RCC 7860 (cell line): Measurements from ENCODE around the gene CARD14.
"Not testable (repeated sequence)": the region's sequence is repeated elsewhere in the genome, so short reads cannot be mapped to it uniquely, and the experiment has no call there.

ENCODE experiments used
- DNase-seq: peaks from one replicate; pipeline ENCODE4 v3.0.0-alpha.2; 2015; ENCODE audit warnings: low spot score
- FAIRE-seq: peaks from 2 replicates; lab custom pipeline; 2012; peaks lifted over from hg19 to GRCh38; lab: Jason Lieb, UNC

The CARD14 gene

DNA sequence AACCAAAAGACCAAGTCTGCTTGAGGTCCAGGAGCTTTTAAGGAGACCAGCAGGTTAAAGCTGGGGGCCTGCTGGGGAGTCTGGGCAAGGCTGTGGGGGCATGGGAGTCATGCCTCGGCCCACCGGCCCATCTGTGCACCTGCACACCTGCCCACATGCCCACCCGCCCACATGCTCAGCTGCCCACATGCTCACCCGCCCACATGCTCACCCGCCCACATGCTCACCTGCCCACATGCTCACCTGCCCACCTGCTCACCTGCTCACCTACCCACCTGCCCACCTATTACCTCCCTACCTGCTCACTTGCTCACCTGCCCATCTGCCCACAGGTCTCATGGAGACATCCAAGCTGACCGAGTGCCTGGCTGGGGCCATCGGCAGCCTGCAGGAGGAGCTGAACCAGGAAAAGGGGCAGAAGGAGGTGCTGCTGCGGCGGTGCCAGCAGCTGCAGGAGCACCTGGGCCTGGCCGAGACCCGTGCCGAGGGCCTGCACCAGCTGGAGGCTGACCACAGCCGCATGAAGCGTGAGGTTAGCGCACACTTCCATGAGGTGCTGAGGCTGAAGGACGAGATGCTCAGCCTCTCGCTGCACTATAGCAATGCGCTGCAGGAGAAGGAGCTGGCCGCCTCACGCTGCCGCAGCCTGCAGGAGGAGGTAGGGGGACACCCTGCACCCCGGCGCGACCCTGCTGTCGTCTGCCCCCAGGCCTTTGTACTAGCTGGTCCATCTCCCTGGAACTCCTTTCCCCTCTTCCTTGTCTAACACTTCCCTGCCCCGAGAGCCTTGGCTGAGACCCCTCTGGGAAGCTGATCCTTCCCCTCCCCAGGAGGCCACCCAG, 14.0 kb downstream of the CARD14 start:
- FAIRE-seq (no peak), DNase-seq (no peak)

DNA sequence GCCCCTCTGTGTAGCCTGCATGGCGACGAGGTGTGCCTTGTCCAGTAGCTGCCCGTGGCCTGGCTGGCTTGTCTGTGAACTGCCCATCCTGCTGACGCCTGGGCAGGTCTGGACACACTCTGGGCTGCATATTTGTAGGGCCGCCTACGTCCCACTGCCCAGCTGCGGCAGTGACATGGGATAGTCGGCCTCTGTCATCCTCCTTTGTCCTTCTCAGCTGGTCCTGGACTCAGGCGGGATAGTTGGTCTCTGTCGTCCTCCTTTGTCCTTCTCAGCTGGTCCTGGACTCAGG, 14.5 kb downstream of the CARD14 start:
- FAIRE-seq, result no peak
- no peak for DNase-seq

DNA sequence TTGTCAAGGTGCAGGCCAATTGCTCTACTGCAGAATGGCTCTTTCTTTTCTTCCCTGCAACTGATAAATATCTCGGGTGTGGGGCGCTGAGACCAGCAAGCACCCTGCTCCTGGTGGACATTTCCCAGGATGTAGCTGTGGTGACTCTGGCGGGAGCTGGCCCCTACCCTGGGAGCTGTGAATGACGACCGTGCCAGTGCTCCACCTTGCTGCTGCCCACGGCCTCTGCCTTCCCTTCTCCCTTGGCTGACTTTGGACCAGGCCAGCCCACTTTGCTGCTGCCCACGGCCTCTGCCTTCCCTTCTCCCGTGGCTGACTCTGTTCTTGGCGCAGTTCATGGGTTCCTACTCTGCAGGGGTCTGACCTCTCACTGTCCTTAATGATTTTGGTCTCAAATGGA, 16.1 kb downstream of the CARD14 start:
- no peak for FAIRE-seq
- no peak for DNase-seq

DNA sequence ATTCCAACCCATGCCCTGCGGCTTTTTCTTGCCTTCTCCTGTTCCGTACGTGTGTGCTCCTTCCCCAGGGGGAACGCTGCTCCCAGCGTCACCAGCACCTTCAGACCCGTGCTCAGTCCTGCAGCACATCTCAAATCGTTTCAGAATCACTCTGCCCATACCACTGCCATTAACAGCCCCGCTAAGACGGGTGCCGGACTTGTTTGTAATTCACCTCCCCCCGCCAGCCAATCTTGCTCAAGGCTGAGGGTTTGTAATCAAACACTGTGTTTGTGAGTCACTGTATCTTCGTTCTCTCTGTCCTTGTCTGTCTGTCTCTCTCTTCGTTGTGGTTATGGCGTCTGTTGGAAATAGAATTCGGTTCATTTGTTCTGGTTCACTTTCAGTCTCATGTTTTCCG, 17.3 kb downstream of the CARD14 start:
- FAIRE-seq, result peak; percentile 14
- peak; percentile 16 for DNase-seq

DNA sequence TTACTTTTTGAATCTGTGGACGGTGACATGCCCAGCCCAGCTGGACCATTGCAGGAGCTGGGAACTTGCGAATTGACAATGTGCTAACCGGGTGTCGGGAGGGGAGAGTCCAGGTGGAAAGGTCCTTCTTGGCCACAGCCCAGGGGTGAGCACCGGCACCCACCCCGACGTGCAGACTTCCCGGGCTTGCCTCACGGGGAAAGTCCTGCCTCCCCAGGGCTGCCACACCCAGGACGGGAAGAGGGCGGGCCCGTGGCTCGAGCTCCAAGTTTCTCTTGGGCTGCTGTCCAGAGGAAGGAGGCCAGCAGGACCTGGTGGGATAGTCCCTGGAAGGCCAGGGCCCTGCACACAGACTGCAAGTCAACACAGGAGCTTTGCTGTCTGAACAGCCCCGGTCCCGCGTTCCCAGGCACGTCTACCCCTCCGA, 17.7 kb downstream of the CARD14 start:
- DNase-seq (no peak), FAIRE-seq (no peak)

DNA sequence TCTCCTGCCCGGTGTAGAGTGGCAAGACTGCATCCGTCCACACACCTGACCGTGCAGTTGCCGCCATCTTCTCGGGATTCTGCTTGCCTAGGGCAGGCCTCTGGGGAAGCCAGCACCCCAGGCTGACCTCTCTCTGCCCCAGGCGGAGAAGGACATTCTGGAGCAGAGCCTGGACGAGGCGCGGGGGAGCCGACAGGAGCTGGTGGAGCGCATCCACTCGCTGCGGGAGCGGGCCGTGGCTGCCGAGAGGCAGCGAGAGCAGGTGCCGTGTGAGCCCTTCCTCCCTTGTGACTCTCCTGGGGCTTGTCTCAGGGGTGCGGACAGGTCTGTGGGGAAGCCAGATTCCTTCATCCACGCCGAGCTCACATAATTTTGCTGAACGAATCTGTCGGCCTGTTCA, 19.8 kb downstream of the CARD14 start:
- DNase-seq, result no peak
- FAIRE-seq, result no peak

DNA sequence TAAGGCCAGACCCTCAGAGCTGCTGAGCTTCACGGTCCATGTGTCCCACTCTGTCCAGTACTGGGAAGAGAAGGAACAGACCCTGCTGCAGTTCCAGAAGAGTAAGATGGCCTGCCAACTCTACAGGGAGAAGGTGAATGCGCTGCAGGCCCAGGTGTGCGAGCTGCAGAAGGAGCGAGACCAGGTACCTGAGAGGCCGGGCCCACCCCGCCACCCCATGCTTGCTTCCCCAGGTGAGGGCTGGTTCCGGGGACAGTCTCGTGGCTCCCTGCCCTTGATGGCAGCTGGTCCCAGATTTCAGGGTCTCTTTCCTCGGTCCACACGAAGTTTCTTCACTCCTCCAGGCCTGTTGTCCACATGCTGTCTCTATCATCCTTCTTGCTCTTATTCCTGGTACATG, 20.9 kb downstream of the CARD14 start:
- no peak for DNase-seq

DNA sequence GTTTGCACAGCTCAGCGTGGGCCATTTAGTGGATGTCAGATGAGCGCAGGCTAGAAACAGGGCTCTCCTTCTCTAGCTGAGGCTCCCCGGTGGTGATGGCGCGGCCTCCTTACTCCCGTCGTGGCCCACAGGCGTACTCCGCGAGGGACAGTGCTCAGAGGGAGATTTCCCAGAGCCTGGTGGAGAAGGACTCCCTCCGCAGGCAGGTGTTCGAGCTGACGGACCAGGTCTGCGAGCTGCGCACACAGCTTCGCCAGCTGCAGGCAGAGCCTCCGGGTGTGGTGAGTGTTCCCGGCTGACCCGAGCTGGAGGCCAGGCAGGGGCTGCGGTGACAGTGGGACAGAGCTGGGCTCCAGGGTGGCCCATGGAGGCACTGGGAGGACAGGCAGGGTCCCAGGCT, 21.4 kb downstream of the CARD14 start:
- no peak for FAIRE-seq

More for the DNA sequence above, 20.9 kb downstream of the CARD14 start:
- no peak for FAIRE-seq

DNA sequence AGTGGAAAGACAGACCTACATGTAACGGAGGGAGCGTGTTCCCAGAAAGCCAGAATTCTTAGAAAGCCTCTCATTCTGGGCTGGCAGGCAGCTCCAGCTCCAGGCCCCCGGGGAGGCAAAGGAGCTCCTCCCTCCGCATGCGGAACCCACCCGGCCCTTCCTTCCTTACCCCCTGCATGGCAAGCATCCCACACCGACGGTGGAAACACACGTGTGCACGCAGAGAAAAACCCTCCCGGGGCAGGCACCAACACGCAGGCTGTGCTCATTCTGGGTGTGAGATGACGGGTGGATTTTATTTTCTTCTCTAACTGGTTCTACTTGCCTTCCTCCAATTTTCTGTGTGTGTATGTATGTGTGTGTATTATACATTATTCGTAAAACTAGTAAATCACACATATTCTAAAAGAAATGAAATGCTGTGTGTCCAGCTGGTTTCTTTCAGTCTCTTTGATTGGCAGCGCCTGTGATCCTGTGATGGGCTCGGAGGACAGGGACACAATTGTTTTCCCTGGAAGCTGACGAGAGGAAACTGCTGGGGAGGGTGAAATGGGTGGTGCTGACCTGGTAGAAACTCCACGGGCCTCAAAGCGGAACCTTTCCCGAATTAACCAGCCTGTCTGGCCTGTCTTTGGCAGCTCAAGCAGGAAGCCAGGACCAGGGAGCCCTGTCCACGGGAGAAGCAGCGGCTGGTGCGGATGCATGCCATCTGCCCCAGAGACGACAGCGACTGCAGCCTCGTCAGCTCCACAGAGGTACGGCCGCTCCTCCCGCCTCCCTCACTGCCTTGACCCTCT, 22.2 kb downstream of the CARD14 start:
- DNase-seq (no peak), FAIRE-seq (no peak)

More for the DNA sequence above, 21.4 kb downstream of the CARD14 start:
- no peak for DNase-seq

DNA sequence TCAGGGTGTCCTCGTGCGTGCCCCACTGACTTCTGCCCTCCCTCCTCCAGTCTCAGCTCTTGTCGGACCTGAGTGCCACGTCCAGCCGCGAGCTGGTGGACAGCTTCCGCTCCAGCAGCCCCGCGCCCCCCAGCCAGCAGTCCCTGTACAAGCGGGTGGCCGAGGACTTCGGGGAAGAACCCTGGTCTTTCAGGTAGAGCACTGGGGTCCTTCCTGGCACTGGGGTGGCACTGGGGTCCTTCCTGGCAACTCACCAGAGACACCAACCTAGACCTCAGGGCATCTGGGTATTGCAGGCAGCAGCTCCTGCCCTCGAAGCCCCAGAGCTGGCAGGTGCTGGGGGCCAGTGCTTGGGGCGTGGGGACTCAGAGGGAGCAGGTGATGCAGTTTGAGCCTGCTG, 25.3 kb downstream of the CARD14 start:
- FAIRE-seq, result no peak
- DNase-seq, result no peak

DNA sequence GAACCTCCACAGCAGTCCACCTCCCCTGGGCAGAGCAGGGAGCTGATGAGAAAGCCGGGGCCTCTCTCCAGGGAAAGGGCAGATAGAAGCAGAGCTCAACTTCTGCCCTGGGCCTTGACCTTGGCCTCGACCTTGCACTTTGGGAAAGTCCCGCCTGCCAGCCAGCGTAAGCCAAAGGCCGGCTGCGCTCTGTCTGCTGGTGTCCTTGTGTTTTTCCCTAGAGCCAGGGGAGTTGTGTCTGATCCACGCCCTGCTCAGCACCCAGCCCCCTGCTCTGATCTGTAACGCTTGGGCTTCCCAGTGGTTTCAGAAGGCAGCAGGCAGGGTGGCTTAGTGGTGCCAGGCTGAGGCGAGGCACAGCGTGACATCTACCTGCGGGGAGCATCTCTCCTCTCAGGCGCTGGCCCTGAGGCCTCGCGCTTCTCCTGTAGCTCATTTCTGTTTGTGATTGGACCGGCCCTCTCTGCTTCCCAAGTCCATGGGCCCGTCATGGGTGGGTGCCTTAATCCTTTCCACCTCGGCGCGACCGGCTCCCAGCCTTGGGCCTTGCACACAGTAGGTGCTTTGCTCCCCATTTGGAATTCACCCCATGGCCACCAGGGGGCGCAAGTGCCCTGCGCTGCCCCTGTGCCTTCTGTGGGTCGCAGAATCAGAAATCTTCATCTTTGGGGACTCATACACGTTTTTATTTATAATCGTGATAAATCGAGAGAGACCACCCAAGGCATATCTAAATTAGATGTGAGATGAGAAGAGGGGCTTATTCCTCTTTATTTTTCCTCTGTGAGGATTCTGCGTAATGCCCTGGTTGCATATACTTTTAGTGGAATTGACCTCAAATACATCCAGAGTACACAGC, 26.1 kb downstream of the CARD14 start:
- DNase-seq (no peak), FAIRE-seq (no peak)

DNA sequence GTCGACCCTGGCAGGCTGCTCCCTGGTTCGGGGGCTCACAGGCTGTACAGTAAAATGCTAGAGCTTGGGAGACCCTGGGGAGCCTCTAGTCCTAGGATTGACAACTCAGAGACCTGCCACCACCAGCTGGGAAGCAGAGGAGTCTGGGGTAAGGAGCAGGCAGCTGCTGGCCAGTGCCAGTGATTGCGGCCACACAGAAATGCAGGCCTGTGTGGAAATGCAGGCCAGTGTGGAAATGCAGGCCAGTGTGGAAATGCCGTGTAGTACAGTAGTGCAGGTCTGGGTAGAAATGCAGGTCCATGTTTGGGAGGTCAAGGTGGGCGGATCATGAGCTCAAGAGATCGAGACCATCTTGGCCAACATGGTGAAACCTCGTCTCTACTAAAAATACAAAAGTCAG, 26.8 kb downstream of the CARD14 start:
- DNase-seq (no peak), FAIRE-seq (no peak)

DNA sequence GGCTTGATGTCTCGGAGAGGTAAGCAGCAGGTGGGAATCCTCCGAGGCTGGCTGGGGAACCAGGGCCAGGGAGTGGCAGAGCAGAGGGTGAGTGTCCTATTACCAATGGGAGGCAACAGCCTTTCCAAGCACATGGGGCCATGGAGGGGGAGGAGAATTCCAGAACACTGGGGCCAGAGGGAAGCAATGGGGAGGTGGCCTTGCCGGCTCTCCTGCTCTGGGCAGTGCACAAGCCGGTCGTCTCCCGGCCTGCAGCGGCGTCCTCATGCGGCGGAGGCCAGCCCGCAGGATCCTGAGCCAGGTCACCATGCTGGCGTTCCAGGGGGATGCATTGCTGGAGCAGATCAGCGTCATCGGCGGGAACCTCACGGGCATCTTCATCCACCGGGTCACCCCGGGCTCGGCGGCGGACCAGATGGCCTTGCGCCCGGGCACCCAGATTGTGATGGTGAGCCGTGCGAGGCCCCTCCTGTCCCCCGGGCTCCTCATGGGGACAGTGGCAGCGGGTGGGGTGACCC, 28.4 kb downstream of the CARD14 start:
- FAIRE-seq (no peak), DNase-seq (no peak)

DNA sequence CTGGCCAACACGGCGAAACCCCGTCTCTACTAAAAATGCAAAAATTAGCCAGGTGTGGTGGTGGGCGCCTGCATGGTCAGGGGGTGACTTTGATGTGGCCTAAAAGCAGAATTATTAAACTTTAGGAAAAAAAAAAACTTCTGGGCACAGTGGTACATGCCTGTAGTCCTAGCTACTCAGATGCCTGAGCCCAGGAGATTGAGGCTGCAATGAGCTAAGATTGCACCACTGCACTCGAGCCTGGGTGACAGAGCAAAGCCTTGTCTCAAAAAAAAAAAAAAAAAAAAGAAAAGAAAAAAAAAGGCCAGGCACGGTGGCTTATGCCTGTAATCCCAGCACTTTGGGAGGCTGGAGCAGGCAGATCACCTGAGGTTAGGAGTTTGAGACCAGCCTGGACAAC, 29.5 kb downstream of the CARD14 start:
- not testable (repeated sequence) for DNase-seq, FAIRE-seq

DNA sequence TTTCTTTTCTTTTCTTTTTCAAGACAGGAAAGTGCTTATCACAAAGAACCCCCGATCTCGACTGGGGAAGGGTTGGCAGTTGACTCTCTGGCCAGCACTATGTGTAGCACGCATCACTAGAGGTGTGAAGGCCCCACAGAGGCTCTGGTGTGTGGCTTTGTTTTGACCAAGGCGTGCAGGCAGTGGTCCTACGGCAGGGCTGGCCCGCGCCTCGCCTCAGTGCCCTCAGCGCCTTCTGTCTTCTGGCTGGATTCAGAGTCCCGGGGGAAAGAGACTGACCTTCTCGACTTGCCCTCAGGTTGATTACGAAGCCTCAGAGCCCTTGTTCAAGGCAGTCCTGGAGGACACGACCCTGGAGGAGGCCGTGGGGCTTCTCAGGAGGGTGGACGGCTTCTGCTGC, 31.6 kb downstream of the CARD14 start:
- no peak for DNase-seq
- no peak for FAIRE-seq

DNA sequence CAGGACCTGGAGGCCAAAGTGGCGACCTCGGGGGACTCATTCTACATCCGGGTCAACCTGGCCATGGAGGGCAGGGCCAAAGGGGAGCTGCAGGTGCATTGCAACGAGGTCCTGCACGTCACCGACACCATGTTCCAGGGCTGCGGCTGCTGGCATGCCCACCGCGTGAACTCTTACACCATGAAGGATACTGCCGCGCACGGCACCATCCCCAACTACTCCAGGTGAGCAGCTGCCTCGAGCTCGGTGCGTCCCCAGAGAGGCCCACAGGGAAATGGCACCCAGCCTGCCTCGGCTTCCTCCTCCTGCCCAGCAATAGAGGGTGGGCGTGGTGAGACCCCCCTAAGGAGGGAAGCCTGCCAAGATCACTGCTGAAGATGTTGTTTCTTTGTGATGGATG, 32.4 kb downstream of the CARD14 start:
- DNase-seq, result no peak
- no peak for FAIRE-seq

DNA sequence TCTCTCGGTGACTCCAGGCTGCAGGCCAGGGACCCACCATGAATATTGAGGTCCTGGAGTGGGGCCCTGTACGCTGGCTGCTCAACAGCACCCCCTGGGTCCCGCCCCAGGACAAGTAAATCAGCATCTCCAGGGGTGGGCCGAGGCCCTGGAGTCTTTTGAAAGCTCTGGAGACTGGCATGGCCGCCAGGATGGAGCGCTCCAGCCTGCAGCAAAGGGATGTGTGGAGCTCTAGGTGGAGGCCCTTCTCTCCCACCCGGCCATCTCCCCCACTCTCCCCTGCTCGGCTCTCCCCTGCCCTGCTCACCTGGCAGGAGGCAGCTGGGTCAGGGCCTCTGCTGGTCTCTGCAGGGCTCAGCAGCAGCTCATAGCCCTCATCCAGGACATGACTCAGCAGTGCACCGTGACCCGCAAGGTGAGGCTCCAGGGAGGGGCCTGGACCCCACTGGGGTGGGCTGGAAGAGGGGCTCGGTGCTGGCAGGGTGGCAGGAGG, 33.7 kb downstream of the CARD14 start:
- DNase-seq (no peak), FAIRE-seq (no peak)

DNA sequence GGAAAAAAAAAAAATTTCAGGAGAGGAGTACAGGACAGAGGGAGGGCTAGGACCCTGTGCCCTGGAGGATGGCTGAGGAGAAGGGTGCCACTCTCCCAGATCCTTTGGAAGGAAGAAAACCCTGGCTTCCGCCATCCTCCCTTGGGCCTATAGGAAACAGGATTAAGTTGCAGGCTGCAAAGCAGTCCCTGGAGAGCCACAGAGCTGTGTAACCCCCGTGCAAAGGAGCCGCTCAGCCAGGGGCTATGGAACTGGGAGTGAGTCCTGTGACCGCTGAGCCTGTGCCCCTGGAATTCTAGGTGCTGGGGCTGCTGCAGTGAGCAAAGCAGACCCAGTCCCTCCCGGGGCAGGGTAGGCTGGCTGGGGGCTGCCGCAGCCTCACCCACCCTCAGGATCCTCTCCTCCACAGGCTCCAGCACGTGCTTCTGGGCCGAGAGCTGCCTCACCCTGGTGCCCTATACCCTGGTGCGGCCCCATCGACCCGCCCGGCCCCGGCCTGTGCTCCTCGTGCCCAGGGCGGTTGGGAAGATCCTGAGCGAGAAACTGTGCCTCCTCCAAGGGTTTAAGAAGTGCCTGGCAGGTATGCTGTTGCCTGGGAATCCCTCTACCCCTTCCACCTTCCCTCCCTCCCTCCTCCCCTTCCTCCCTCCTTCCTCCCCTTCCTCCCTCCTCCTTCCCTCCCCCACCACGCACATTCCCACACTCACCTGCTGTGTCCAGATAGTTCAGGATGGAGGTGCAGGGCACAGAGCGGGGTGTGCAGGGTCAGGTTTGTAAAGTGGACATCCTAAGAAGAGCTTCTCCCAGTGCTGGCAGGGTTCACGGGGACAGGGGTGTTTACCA, 35.0 kb downstream of the CARD14 start:
- FAIRE-seq, result no peak
- no peak for DNase-seq

DNA sequence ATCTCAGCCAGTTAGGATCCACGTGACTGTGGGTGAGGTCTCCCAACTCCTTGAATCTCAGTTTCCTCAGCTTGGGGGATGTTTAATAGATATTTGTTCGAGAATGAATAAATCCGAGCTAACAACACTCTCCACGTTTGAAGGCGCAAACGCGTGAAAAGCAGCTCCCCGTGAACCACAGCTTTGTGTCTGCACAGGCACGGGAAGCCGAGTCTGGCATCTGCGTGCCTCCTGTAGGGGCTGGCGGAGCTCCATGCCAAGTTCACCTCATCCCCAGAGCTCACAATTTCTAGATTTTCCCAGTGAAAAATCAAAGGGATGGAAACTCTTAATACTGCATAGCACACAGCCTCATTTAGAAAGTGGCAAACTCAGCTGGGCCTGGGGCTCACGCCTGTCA, 36.0 kb downstream of the CARD14 start:
- DNase-seq (no peak), FAIRE-seq (no peak)

DNA sequence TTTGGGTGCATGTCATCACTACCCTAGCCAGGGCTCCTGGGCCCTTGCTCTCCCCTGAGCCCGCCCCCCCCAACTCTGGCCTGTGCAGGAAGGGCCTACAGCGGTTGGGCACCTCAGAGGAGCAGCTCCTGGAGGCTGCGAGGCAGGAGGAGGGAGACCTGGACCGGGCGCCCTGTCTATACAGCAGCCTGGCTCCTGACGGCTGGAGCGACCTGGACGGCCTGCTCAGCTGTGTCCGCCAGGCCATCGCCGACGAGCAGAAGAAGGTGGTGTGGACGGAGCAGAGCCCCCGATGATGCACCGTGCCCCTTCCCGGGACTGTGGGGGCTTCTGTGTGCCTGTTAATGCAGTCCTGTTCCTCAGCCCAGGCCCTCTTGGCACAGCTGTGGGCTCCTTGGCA, 38.2 kb downstream of the CARD14 start:
- DNase-seq, result no peak
- no peak for FAIRE-seq
